GM21423 (cell line): Measurements from ENCODE around the gene RRP8.
A peak's percentile ranks its signal among the peaks of the same experiment; 100 is the strongest.

Experiments used
- ATAC-seq: cut with Tn5 transposase; IDR thresholded peaks from one replicate; pipeline ENCODE4 v1.9.1; 2021; ENCODE audit warnings: mild to moderate bottlenecking, moderate library complexity; ENCODE audit not compliant: unreplicated experiment

The RRP8 gene

DNA sequence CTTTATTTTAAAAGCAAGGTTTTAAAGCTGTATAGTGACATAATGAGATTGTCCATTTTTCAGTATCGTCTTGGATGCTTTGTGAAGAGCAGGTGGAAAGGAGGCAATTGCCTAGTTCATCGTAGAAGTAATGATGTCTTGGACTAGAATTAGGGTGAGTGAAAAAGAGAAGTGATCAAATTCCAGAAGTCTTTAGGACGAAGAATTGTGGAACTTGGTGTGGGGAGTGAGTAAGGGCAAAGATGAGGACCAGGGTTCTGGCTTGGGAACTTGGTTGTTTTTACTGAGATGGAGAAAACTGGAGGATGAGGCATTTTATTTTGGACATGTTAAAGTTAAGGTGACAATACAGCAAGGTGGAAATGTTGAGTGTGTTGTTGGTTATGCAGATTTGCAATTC, 1.4 kb upstream of the RRP8 start:
- no peak for ATAC-seq

DNA sequence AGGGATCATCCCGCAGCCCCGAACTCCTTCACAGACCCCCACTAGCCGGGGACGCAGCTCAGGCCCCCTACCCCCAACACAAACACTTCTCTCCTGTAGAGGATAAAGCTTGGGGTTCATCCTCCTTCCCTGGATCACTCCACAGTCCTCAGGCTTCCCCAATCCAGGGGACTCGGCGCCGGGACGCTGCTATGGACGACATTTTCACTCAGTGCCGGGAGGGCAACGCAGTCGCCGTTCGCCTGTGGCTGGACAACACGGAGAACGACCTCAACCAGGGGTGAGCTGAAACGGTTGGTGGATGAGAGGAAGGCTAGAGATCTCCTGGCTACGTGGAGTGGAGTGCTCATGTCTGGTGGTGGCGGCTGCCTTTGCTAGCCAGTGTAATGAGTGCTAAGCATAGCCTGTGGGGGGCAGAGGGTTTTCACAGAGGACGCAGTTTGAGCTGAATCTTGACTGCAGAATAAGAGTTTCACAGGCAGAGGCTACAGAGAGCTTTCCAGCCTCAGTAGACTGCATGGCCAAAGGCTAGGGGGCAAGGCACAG, 738 bp upstream of the RRP8 start:
- ATAC-seq: peak; percentile 36

DNA sequence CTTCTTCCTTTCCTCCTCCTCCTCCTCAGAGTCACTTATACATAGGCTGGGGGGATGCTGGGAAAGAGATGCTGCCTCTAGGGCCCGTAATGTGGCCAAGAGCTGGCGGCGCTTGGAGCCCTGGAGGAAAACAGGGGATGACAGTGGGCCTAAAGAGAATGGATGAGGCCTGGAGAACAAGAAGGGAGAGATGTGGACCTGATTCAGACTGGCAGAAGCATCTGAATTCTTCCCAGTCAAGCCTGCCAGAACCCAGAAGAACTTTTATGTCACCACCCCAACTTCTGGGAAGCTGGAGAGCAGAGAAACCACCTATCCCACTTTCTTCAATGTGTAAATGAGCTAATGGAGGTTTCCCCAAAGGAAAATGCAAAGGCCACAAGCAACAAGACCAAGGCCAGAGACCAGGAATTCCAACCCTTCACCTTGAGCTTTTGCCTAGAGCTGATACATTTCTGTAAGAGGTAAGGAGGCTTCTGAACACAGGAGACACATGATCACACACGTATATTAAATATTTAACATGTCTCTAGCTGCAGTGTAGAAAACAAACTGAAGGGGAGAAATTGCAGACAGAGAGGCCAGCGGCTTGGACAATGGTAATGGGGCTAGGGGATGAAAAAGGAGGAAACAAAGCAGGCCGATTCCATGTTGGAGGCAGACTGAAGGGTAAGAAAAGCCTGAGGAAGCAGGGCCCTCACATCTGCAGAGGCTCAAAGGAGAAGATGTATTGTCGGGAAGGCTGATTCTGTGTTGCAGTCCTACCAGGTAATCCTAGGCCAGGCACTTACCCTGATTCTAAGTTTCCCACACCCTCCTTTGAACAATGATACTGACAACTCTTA, 1.1 kb downstream of the RRP8 start:
- no peak for ATAC-seq

DNA sequence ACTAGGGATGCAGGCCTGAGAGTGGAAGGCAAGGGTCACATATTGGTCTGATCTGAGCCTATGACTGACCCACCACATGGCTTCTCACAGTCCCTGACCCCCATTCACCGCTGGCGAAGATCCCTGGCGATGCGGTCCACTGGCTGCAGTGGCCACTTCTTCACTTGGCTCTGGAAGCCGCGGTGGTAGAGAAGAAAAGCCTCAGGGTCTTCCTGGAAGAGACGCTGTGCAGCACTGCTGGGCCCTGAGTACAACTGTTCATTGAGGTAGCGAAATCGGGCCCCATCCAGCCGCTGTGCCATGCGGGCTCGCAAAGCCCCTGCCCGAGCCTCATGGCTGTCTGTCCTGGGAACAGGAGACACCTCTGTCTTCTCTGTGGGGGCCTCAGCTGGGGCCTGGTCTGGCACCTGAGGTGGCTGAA, 2.4 kb downstream of the RRP8 start:
- no peak for ATAC-seq

DNA sequence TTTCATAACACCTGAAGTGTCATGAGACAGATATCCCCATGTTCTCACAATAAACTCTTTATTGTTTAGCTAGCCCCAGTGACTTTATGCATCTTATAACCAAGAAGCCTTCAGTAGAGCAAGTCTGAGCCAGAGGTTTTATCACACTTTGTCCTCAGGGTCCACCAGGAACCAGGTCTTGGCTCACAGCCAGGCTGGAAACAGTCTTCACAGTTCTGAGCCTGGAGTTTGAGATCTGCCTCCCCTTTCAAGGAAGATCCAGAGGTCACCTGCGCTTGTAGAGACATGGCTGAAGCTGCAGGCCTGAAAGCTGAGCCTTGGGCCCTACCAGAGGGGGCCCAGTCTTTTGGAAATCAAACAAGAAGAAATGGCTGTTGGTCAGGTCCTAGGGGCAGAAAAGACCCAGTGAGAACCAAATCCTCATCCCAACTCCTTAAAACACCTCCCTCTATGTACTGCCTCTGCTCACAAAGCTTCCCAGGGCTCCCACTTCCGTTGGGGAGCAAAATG, 3.5 kb downstream of the RRP8 start:
- ATAC-seq: no peak

DNA sequence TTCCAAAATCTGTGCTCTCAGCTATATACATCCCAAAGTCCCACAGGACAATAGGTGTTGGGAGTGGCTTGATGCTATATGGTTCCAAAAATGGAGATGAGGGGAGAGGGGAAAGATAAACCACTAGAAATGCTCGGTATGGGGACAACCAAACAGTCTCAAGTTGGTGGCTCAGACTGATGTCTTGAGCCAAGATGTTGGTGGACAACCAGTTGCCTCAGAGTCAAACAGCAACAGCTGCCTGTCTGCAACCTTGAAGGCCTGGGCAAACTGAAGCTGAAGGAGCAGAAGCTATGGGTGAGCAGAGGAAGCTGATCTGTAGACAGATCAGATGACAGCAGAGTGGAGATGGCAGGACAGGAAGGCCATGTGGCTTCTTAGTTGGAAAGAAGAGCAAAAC, 4.0 kb downstream of the RRP8 start:
- no peak for ATAC-seq

DNA sequence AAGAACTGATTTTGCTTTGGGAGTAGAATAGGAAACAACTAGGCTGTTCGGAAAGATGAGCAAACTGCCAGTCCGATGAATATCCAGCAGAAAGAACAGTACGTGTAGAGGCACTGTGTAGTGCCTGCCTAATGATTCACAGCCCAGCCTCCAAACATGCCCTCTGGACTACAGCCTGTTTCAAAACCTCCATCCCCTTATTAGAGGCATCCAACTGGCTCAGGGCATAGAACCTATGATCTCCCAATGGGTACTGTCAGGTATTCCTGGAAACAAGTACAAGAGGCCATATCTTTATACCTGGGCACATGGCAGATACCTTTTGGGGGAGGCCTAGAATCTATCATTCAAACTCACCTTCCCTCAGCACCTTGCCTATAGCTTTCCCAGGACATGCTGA, 4.9 kb downstream of the RRP8 start:
- no peak for ATAC-seq

DNA sequence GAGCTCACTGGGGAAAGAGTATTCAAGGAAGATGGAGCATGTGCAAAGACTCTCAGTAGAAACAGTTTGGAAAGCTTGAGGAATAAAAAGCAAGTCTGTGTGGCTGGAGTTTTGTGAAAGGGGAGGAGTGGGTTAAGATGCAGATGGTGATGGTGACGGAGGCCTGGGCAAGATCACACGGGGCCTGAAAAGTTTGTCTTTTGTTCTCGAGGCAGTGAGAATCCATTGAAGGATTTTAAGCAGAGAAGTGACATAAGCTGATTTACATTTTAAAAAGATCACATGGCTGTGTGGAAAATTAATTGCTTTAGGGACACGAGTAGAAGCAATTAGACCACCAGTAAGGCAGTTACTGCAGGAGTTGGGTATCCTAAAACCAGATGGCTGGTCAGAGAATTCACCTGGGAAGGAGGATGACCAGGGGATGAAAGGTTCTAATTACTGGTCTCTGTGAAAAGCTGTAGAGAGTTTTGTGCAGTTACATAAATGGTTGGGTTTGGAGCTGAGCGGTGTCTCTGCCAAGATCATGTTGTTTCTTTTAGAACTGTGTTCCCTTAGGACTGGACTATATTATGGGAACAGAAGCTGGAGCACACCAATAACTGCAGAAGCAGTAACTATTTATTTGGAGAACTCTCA, 7.1 kb downstream of the RRP8 start:
- no peak for ATAC-seq

DNA sequence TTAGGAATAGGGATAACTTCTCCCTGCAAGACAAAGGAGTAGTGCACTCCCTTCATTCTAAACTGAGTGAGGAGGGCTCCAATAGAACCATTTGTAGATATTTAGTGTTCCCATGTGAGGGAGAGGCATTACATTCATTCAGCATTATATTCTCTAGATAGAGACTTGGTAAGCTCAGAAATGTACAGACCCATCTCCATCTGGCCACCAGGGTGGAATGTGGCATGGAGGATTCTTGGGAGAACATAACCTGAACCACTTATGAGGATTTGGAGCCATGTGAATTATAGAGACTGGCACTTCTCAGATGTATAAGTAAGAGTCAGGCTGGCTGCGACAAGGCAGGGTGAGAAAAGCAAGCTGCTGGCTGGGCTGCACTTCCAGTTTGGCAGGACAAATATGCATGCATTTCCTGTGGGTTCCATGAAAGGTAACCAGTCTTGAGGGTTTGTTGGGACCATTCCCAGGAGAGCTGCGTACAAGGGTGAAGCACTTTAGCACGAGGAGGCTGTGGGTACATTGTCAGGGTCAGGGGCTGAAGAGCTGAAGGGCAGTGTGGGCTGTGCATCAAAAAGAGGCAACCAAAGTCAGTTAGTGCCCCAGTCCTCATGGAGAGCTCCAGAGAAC, 9.2 kb downstream of the RRP8 start:
- no peak for ATAC-seq

DNA sequence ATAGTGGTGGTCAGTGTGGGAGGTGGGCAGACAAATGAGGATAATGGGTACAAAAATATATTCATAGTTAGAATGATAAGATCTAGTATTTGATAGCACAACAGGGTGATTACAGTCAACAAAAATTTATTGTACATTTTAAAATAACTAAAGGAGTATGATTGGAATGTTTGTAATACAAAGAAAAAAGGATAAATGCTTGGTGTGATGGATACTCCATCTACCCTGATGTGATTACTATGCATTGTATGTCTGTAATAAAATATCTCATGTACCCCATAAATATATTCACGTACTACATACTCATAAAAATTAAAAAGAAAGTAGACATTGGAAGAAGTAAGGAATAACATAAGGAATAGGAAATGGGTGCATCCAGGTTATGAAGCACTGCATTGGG, 15.4 kb downstream of the RRP8 start:
- no peak for ATAC-seq

DNA sequence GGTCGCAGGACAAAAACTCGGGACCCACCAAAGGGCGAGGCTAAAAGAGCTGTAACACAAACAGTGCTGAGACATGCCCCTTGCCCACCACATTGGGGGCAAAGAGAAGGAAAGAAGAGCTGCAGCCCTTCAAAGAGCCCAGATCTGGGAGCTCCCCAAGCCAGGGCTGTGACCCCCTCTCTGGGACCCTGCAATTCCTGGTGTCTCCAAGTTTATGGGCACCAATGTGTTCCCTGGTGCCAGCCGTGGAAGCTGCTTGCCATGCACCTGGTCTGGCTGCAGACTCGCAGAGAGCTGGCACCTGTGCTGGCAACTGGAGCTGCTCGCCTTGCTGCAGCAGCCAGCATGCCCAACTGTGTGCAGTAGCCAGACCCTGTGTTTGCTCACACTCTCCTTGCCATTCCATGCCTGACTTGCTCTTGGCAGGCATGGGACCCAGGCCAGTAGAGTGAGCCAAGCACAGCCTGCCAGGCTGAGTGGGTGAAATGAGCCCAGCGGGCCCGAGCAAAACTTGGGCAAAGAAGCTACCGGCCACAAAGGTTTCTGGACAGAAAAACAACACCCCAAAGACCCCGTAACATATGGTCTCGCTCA, 16.0 kb downstream of the RRP8 start:
- ATAC-seq: no peak

DNA sequence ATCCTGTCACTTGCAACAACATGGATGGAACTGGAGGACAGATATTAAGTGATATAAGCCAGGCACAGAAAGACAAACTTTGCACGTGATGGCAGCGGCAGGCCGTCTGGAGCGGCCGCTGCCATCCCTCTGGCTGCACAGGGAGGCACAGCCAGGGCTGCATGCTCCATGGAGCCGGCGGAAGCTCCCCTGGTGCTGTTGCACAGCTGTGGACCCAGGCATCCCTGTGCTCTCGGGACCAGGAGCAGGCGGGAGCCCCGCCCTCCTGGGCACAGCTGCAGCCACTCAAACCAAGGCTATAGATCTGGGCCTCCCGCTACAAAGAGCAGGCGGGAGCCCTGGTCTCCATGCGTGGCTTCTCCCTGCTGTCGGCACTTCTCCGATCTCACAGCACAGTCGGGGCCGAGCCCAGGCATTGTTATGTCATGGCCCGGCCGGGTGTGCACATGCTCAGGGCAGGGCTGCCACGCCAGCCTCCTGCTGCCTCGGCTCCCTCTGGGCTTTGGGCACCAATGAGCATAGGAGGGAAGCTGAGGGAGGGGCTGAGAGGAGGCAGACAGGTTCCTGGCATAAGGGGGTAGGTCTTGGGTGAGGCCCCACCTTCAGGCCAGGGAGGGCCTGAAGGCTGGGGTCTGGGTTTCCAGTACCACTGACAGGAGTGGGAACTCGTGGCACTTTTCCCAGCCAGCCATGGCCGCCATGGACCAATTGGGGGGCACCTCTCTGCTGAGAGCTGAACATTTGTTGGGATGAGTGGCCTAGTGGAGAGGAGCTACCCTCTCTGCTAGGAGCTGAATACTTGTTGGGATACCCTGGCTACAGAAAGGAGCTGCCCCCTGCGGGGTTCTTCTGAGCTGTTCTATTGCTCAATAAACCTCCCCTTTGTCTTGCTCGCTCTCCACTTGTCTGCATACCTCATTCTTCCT, 16.7 kb downstream of the RRP8 start:
- no peak for ATAC-seq

DNA sequence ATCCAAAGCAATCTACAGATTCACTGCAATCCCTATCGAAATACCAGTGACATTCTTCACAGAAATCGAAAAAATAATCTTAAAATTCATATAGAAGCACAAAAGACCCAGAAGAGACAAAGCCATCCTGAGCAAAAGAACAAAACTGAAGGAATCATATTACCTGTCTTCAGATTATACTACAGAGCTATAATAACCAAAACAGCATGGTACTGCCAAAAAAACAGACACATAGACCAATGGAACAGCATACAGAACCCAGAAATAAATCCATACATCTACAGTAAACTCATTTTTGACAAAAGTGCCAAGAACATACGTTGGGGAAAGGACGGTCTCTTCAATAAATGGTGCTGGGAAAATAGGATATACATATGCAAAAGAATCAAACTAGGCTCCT, 18.9 kb downstream of the RRP8 start:
- ATAC-seq: no peak

DNA sequence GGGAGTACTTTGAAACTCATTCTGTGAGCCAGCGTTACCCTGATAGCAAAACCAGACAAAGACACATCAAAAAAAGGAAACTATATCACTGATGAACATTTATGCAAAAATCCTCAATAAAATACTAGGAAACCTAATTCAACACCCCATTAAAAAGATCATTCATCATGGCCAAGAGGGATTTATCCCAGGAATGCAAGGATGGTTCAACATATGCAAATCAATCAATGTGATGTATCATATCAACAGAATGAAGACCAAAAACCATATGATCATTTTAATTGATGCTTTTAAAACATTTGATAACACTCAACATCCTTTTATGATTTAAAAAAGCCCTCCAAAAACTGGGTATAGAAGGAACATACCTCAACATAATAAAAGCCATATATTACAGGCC, 19.8 kb downstream of the RRP8 start:
- no peak for ATAC-seq

DNA sequence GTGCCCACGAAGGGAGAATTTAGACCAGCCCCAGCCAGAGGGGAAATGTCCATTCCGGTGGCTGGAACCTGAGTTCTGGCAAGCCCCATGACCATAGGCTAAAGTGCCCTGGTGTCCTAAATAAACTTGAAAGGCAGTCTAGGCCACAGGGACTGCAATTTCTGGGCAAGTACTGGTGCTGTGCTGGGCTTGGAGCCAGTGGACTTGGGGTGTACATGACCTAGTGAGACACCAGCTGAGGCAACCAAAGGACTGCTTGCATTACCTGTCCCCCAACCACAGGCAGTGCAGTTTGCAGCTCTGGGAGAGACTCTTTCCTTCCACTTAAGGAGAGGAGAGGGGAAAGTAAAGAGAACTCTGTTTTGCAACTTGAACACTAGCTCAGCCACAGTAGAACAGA, 23.7 kb downstream of the RRP8 start:
- ATAC-seq: no peak

DNA sequence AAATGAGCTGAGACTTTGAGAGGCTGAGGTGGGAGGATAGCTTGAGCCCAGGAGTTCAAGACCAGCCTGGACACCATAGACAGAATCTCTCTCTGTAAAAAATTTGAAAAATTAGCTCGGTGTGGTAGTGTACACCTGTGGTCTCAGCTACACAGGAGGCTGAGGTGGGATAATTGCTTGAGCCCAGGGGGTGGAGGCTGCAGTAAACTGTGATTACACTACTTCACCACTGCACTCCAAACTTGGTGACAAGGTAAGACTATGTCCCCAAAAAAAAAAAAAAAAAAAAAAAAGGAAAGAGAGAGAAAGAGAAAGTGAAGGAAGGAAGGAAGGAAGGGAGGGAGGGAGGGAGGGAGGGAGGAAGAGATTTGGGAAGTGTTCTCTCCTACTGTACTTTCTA, 25.3 kb downstream of the RRP8 start:
- no peak for ATAC-seq

DNA sequence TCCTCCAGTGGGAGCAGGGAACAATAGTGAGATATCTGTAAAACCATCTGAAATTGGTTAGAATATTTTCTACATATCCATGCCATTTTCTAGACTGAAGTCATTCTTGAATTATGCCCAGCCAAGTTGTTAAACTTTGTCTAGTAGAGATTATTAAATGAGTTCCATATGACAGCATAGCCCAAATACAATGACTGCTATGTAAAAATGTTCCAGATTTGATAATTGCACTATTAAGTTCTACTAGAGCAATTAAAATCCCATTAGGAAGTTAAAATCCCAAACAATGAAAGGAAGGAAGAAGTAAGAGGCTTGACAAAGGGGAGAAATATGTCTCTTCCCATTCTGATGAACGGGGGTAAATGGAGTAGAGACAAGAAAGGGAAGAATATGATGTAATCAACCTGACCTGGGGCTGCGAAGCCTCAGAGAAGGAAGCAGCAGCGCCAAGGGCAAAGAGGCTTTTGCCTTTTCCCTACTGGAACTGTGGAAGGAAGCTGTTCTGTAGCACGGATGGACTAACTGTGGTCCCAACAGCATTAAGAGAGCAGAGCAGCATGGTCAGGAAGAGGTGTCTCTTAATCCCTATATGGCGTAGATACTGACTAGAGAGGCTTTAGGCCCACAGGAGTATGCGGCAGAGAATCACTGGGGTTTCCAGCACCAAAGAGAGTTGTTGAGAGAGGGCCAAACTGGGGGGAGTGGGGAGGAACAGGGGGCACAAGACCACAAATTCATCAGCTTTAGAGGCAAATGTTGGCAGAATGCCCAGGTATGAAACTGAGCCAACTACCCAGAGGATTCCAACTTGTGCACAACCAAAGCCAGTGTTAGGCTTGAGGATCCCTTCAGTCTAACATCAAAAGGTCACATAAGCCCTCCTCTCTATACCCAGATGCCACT, 26.7 kb downstream of the RRP8 start:
- ATAC-seq: no peak

DNA sequence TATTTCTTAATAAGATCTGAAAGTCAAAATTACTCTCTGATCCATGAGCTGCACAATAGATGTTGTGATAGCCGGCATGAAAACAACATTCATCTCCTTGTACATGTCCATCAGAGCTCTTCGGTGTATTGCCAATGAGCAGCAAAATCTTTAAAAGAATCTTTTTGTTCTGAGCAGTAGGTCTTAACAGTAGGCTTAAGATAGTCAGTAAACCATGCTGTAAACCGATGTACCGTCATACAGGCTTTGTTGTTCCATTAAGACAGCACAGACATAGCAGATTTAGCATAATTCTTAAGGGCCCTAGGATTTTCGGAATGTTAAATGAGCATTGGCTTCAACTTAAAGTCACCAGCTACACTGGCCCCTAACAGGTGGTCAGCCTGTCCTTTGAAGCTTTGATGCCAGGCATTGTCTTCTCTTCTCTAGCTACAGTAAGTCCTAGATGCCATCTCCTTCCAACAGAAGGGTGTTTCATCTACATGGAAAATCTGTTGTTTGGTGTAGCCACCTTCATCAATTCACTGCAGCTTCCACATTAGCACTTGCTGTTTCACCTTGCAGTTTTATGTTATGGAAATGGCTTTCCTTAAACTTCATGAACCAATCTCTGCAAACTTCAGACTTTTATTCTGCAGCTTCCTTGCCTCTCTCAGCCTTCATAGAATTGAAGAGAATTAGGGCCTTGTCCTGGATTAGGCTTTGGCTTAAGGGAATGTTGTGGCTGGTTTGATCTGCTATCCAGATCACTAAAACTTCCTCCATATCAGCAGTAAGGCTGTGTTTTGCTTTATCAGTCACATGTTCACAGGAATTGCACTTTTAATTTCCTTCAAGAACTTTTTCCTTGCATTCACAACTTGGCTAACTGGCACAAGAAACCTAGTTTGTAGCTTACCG, 28.4 kb downstream of the RRP8 start:
- no peak for ATAC-seq
